GM18873 (cell line): ENCODE measurements around the gene IDH2.

Experiments used
- ATAC-seq: cut with Tn5 transposase; IDR thresholded peaks from one replicate; pipeline ENCODE4 v1.9.1; 2021; ENCODE audit warnings: mild to moderate bottlenecking, moderate library complexity, moderate number of reproducible peaks; ENCODE audit not compliant: unreplicated experiment, low FRiP score

The IDH2 gene

GRCh38 chr15:90049030-90049429 is 53.2 kb downstream of the IDH2 start:
- ATAC-seq = no peak

DNA sequence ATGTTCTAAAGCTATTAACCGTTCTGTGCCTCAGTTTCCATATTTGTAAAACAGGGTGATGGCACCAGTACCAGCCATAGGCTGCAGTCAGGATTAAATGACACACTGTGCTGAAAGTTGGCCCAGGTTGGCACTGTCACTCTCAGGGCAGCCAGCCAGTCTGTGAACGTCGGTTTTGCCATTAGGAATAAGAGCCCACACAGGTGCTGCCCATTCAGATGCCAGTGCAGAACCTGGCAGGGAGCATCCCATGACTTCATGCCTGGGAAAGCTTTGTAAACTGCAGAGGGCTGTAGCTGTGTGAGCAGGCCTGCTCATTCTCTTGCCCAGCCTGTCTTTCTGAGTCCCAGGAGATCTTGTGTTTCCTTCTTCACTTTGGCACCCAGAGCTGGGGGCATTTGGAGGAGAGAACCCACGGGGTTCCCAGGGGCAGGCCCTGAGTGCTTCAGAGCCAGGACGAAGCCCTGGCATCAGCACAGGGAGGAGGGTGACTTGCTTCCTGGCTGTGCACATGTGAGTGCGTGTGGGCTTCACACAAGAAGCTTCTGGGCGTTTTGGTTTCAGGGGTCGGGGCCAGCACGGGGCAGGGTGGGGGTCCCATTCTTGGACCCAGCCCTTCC is 54.2 kb downstream of the IDH2 start:
- ATAC-seq = no peak

DNA sequence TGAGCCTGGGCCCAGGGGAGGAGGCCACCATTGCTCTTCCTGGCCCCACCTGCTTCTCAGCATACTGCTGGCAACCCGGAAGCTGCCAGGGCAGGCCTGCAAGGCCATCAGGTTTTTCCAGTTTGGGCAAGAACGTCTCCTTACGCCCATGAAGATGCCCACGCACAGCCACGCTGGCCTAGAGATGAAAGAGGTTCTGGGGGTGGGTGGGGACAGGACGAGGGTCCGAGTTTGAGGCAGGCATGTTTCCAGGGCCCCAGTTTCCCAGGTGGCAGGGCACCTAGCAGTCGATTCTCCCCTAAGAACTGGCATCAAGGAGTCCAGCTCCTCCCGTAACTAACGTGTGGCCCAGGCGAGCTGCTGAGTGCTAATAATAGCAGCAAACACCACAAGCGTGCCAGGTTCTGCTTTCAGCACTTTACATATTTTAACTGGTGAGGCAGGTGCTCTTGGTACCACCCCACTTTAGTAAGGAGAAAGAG is 55.3 kb downstream of the IDH2 start:
- ATAC-seq = no peak

- no peak for ATAC-seq
These were observed 56.0 kb downstream of the IDH2 start for GRCh38 chr15:90046289-90046688.

GRCh38 chr15:90044916-90045371 is 57.3 kb downstream of the IDH2 start:
- ATAC-seq = no peak

DNA sequence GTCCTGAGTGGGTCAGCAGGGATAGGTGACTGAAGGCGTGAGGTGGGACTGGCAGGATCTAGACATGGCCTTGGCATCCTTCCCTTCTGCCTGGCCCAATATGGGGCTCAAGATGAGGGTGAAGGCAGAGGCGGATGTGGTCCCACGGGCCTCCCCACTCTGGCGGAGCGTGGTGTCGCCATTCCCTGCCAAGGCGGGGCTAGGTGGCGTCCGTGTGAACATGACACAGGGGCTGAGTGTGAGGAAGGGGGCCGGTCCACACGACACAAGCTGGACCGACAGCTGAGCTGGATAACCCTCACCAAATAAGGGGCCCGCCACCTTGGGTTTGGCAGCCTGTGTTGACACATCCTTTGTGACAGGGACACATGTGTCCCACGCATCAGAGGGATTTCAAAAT is 58.1 kb downstream of the IDH2 start:
- no peak for ATAC-seq

DNA sequence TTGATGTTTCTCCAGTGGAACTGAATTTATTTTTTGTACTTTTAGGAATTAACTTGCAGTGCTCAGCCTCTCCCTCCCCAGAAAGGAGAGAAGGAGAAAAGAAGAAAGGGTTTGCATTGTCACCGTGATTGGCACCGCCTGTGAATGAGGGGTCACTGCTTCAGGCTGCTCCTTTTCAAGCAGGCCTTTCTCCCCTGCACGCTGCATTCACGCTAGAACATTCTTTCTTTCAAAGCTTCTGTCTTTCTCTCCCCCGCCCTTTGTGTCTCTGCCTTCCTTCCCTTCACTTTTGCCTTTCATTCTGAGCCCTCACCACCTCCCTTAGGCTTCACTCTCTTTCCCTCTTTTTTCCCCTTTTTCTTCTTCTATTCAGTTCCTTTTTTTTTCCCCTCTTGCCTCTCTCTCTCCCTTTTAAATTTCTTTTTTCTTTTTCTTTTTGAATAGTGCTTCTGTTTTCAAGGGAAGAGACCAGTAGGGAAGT is 58.7 kb downstream of the IDH2 start:
- ATAC-seq = no peak

DNA sequence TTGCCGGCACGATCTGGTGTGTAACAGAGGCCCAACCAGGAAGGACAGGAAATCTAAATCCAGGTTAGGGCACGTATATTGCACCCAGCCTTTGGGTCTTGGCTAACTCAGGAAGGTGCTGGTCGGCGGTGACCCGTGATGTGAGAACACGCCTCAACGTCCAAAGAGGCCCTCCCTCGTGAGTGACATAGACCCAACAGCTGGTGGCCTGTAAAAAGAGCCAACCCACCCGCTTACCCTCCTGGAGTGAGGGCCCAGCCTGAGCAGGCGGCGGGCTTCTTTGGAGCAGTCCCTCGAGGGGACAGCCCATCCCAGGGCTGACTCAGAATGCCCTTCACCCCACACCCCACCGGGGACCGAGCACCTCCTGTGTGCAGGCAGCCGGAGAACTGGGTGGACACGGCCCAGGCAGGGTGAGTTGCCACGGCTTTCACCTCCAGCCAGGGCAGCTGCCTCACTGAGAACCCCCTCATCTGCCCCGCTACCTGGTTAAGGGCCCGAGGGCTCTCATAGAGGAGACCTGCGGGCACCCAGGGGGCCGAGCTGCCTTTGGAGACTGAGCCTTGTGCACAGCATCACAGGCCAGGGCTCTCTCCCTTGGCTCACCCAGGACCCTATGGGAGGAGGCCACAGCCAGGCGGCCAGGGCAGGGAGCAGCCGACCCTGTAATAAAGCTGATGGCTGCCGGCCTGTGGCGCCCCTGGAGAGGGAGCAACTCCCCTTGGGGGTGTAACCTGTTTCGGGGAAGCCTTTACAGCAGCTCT is 59.3 kb downstream of the IDH2 start:
- no peak for ATAC-seq

- no peak for ATAC-seq
These were observed 59.9 kb downstream of the IDH2 start for GRCh38 chr15:90042356-90042755.

GRCh38 chr15:90040618-90041017 is 61.6 kb downstream of the IDH2 start:
- ATAC-seq = no peak

DNA sequence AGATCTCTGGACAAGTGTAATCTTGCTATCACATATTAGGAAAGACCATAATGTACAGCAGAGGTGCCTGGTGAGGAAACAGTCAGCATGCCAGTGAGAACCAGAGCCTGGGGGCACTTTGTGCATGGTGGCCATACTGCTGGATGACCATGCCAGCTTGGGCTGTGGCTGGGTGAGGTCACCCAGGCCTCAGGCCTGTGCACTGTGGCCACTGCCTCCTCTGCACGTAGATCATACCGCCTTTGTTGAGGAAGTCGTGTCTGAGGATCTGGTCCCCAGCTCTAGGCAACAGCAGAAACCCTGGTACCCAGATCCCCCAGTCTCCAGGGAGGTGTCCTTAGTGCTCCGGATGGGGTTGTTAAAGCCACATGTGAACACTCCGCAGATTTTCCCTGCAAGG is 62.3 kb downstream of the IDH2 start:
- ATAC-seq = no peak

GRCh38 chr15:90038632-90039095 is 63.6 kb downstream of the IDH2 start:
- no peak for ATAC-seq

DNA sequence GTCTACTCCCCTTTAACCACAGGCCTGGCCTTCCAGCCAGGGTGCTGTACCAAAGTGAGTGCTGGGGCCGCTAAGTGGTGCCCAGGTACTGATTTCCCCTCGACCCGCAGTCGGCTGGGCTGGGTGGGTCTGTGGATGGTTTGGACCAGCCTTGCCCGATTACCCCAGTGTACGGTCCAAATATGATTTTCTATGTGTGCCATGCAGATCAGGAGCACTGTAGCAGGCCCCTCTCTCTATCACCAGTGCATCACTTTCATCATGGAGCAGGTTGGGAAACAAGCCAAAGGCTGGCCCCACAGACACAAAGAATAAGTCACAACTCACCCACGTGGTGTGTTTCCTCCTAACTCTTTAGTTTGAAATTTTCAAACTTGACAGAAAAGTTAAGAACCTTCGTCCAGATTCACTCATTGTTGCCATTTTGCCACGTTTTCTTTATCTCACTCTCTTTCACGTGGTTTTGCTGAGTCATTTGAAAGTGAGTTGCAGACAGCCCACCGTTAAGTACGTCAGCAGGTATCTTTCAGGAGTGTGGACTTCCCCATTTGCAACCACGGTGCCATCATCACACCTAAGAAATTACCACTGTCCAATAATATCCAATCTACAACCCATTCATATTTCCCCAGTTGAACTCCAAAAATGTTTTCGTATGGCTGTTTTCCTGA is 64.2 kb downstream of the IDH2 start:
- no peak for ATAC-seq

DNA sequence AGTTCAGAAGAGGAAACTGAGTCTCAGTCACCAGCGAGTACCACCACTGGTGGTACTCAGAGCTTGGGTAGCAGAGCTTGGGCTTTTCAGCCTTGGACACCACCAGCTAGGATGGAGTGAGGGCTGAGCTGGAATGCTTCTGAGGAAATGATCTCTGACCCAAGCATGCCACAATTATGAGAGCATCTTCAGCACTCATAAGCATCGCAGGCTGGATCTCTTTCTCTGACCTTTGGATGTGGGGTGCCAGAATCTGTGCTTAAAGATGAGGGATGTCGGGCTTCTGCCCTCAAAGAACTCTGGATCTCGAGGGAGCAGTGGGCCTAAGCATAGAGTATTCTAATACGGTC is 64.8 kb downstream of the IDH2 start:
- no peak for ATAC-seq

DNA sequence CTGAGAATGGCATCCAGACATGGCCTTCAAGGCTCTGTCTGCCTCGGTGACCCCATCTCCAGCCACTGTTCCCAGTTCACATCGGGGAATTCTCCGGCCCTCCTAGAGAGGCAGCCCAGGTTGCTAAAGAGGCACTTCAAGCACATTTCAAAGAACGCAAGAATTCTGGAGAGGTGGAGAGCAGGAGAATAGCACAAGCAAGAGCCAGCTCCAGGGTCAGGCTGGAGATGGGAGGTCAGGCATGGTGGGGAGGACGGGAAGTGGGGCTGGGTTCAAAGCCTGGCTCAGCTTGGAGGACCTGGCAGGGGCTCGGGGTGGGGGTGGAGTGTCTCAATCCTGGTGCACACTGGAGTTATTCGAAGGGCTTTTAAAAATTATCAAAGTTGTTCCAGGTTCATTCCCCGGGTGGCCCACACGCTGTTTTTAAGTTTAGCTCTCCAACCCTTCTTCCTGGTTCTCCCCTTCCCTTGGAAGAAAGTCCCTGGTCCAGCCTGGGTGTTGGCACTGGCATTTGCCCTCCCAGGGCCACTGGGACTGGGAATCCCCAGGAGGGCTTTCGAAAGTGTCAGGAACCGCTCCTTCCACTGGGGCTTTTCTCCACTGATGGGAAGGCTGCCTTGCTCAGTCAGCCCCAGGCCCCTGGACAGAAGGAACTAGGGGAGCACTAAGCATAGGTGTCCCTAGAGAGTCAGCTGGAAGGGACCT is 65.3 kb downstream of the IDH2 start:
- no peak for ATAC-seq

DNA sequence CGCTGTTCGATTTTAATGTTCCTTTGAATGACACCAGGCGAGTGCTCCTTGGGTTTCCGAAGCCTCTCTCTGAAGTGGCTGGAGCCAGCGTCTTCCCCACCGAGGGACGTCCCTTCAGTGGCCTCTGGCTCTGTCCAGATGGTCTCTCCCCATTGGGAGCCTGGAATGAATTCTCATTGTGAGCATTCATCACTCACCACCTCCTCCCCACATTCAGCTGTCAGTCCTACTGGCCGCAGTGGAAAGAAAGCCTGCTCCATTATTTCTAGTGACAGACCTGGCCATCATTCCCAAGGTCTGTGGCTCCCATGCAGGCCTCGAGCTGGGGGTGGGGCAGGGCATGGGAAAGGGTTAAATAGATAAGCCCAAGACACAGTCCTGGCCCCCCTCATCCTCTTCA is 65.9 kb downstream of the IDH2 start:
- ATAC-seq = no peak

DNA sequence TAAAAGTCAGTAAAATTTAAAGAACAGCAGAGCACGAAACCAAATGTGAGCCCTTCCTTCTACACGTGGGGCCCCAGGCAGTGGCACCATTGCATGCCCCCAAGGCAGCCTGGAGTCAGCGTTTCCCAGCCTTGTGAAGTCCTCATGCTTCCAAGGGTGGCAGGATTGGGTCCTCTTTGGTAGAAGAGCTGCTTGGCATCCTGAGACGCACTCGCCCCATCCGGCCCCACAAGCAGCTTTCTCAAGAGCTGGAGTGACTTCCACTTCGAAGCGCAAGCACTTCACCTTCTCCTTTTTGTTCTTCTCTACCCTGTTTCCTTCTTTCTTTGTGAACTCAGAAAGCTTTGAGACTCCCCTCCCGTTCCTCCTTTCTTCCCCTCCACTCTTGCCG is 66.4 kb downstream of the IDH2 start:
- ATAC-seq = no peak

GRCh38 chr15:90035095-90035839 is 67.0 kb downstream of the IDH2 start:
- ATAC-seq = no peak

DNA sequence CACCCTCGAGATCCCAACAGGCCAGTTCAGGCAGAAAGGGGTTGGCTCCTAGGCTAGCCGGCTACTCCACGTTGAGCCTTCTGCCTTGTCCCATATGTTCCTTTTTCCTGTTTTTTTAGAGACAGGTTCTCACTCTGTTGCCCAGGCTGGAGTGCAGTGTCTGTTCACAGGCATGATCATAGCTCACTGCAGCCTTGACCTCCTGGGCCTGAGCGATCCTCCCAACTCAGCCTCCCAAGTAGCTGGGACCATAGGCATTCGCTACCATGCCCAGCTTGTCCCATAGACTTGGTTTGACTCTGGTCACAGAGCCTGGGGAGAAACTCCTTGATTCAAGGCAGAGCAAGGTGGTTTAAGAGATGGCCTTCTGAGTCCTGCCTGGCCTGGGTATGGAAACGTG is 68.8 kb downstream of the IDH2 start:
- ATAC-seq = no peak
